WI38 (cell line): Measurements from ENCODE around the gene UGT1A10.

ENCODE experiments used
- H3K4me3 ChIP-seq: 2 replicates; pipeline ENCODE4 v1.5.1; 2011; ENCODE audit warnings: low read depth, mild to moderate bottlenecking, control low read depth, low read length
- CTCF ChIP-seq: IDR thresholded peaks from 2 replicates; pipeline ENCODE4 v1.5.1; 2012; ENCODE audit warnings: low read depth, mild to moderate bottlenecking, control low read depth, low read length

Gene UGT1A10

GRCh38 chr2:233811087-233811486, 174.8 kb downstream of the UGT1A10 start:
- no peak overlapping the region for H3K4me3 ChIP-seq
- TF ChIP-seq CTCF, result no peak

GRCh38 chr2:233811732-233812131, 175.5 kb downstream of the UGT1A10 start:
- no peak for TF ChIP-seq CTCF

GRCh38 chr2:233813236-233814055, 177.2 kb downstream of the UGT1A10 start:
- no peak overlapping the region for H3K4me3 ChIP-seq
- no peak for TF ChIP-seq CTCF

More at GRCh38 chr2:233811732-233812131, 175.5 kb downstream of the UGT1A10 start:
- no peak overlapping the region for H3K4me3 ChIP-seq

GRCh38 chr2:233814056-233814835, 178.0 kb downstream of the UGT1A10 start:
- TF ChIP-seq CTCF, result no peak
- H3K4me3 ChIP-seq, result no peak overlapping the region

GRCh38 chr2:233815861-233816260, 179.6 kb downstream of the UGT1A10 start:
- no peak overlapping the region for H3K4me3 ChIP-seq
- no peak for TF ChIP-seq CTCF

GRCh38 chr2:233816334-233816733, 180.1 kb downstream of the UGT1A10 start:
- no peak overlapping the region for H3K4me3 ChIP-seq
- TF ChIP-seq CTCF, result no peak

GRCh38 chr2:233816771-233817170, 180.5 kb downstream of the UGT1A10 start:
- TF ChIP-seq CTCF, result no peak
- H3K4me3 ChIP-seq, result no peak overlapping the region
